T-helper 1 cell treated with Interleukin-12 subunit alpha and Interleukin-12 subunit beta and Interleukin-4 antibody, amounts not matched to agents 30 μg/mL and 1 μg/mL, for 36 hours (primary cell): Measurements from ENCODE around the gene PRICKLE4.

Experiments used
- H3K27ac Mint-ChIP-seq: one replicate; pipeline ENCODE4 v1.8.0; 2021; ENCODE audit warnings: mild to moderate bottlenecking, mixed read lengths
- H3K27me3 Mint-ChIP-seq: one replicate; pipeline ENCODE4 v1.8.0; 2021; ENCODE audit warnings: low read depth, mixed read lengths
- H3K36me3 Mint-ChIP-seq: one replicate; pipeline ENCODE4 v1.8.0; 2021; ENCODE audit warnings: low read depth, mixed read lengths
- H3K4me1 Mint-ChIP-seq: one replicate; pipeline ENCODE4 v1.8.0; 2021; ENCODE audit warnings: low read depth, mixed read lengths
- H3K4me3 Mint-ChIP-seq: one replicate; pipeline ENCODE4 v1.8.0; 2021; ENCODE audit warnings: mild to moderate bottlenecking, moderate library complexity, mixed read lengths
- H3K9me3 Mint-ChIP-seq: one replicate; pipeline ENCODE4 v1.8.0; 2021; ENCODE audit warnings: mixed read lengths

PRICKLE4 gene

GRCh38 chr6:41740366-41741162, 40.0 kb upstream of the PRICKLE4 start:
- peaks cover 3% of the 10 kb centered on the region for H3K4me1 Mint-ChIP-seq
- no peak overlapping the region for H3K27ac Mint-ChIP-seq
- no peaks in the 10 kb centered on the region for H3K36me3 Mint-ChIP-seq
- H3K4me3 Mint-ChIP-seq: no peak overlapping the region
- H3K27me3 Mint-ChIP-seq: no peaks in the 10 kb centered on the region
- no peaks in the 10 kb centered on the region for H3K9me3 Mint-ChIP-seq

GRCh38 chr6:41741625-41742490, 38.7 kb upstream of the PRICKLE4 start:
- Mint-ChIP-seq H3K9me3 (no peaks in the 10 kb centered on the region), H3K4me3 (no peak overlapping the region), H3K27me3 (no peaks in the 10 kb centered on the region), H3K36me3 (no peaks in the 10 kb centered on the region), H3K27ac (no peak overlapping the region), H3K4me1 (no peaks in the 10 kb centered on the region)

- Mint-ChIP-seq H3K27me3 (no peaks in the 10 kb centered on the region), H3K4me3 (no peak overlapping the region), H3K4me1 (no peaks in the 10 kb centered on the region), H3K27ac (no peak overlapping the region), H3K36me3 (no peaks in the 10 kb centered on the region), H3K9me3 (no peaks in the 10 kb centered on the region)
Observed at GRCh38 chr6:41743406-41744235, 37.0 kb upstream of the PRICKLE4 start.

- H3K27me3 Mint-ChIP-seq: no peaks in the 10 kb centered on the region
- H3K4me1 Mint-ChIP-seq: no peaks in the 10 kb centered on the region
- H3K36me3 Mint-ChIP-seq: no peaks in the 10 kb centered on the region
- H3K4me3 Mint-ChIP-seq: no peak overlapping the region
- no peaks in the 10 kb centered on the region for H3K9me3 Mint-ChIP-seq
- no peak overlapping the region for H3K27ac Mint-ChIP-seq
Observed at GRCh38 chr6:41744236-41744787, 36.3 kb upstream of the PRICKLE4 start.

- Mint-ChIP-seq H3K4me1 (no peaks in the 10 kb centered on the region), H3K9me3 (no peaks in the 10 kb centered on the region), H3K36me3 (no peaks in the 10 kb centered on the region), H3K27me3 (peaks cover 6% of the 10 kb centered on the region), H3K4me3 (no peak overlapping the region), H3K27ac (no peak overlapping the region)
Observed at GRCh38 chr6:41746107-41746506, 34.5 kb upstream of the PRICKLE4 start.

GRCh38 chr6:41747256-41748101, 33.1 kb upstream of the PRICKLE4 start, which contains the start of gene PGC:
Gene PGC, minus strand, starts transcription at chr6:41747397. Its CDS starts 63 bp downstream, at chr6:41747334.
- no peaks in the 10 kb centered on the region for H3K4me1 Mint-ChIP-seq
- H3K27me3 Mint-ChIP-seq: peaks cover 6% of the 10 kb centered on the region
- no peak within 1 kb of the TSS for H3K4me3 Mint-ChIP-seq
- H3K27ac Mint-ChIP-seq: no peak within 1 kb of the TSS
- H3K36me3 Mint-ChIP-seq: no peaks in the 10 kb centered on the region
- no peaks in the 10 kb centered on the region for H3K9me3 Mint-ChIP-seq

- H3K27me3 Mint-ChIP-seq: peaks cover 8% of the 10 kb centered on the region
- no peaks in the 10 kb centered on the region for H3K36me3 Mint-ChIP-seq
- H3K9me3 Mint-ChIP-seq: no peaks in the 10 kb centered on the region
- no peak overlapping the region for H3K4me3 Mint-ChIP-seq
- H3K27ac Mint-ChIP-seq: no peak overlapping the region
- H3K4me1 Mint-ChIP-seq: no peaks in the 10 kb centered on the region
Observed at GRCh38 chr6:41748102-41748477, 32.5 kb upstream of the PRICKLE4 start.

- no peak overlapping the region for H3K4me3 Mint-ChIP-seq
- no peaks in the 10 kb centered on the region for H3K9me3 Mint-ChIP-seq
- no peaks in the 10 kb centered on the region for H3K36me3 Mint-ChIP-seq
- H3K27me3 Mint-ChIP-seq: peaks cover 11% of the 10 kb centered on the region
- no peaks in the 10 kb centered on the region for H3K4me1 Mint-ChIP-seq
- no peak overlapping the region for H3K27ac Mint-ChIP-seq
Observed at GRCh38 chr6:41748542-41748941, 32.0 kb upstream of the PRICKLE4 start.

- H3K9me3 Mint-ChIP-seq: no peaks in the 10 kb centered on the region
- H3K36me3 Mint-ChIP-seq: no peaks in the 10 kb centered on the region
- peaks cover 19% of the 10 kb centered on the region for H3K27me3 Mint-ChIP-seq
- H3K4me1 Mint-ChIP-seq: no peaks in the 10 kb centered on the region
- H3K27ac Mint-ChIP-seq: no peak overlapping the region
- H3K4me3 Mint-ChIP-seq: no peak overlapping the region
Observed at GRCh38 chr6:41750374-41750773, 30.2 kb upstream of the PRICKLE4 start.

GRCh38 chr6:41755895-41756294, 24.7 kb upstream of the PRICKLE4 start:
- no peak overlapping the region for H3K27ac Mint-ChIP-seq

GRCh38 chr6:41756354-41756753, 24.2 kb upstream of the PRICKLE4 start:
- Mint-ChIP-seq H3K4me3 (no peak overlapping the region), H3K27ac (no peak overlapping the region), H3K9me3 (no peaks in the 10 kb centered on the region), H3K4me1 (no peaks in the 10 kb centered on the region), H3K36me3 (no peaks in the 10 kb centered on the region), H3K27me3 (peaks cover 15% of the 10 kb centered on the region)

More at GRCh38 chr6:41755895-41756294, 24.7 kb upstream of the PRICKLE4 start:
- H3K9me3 Mint-ChIP-seq: no peaks in the 10 kb centered on the region
- H3K27me3 Mint-ChIP-seq: peaks cover 15% of the 10 kb centered on the region
- H3K4me3 Mint-ChIP-seq: no peak overlapping the region
- no peaks in the 10 kb centered on the region for H3K36me3 Mint-ChIP-seq
- H3K4me1 Mint-ChIP-seq: no peaks in the 10 kb centered on the region

GRCh38 chr6:41757271-41757670, 23.3 kb upstream of the PRICKLE4 start:
- H3K4me3 Mint-ChIP-seq: no peak overlapping the region
- H3K36me3 Mint-ChIP-seq: no peaks in the 10 kb centered on the region

GRCh38 chr6:41757931-41758640, 22.5 kb upstream of the PRICKLE4 start:
- Mint-ChIP-seq H3K4me3 (no peak overlapping the region), H3K9me3 (no peaks in the 10 kb centered on the region), H3K4me1 (no peaks in the 10 kb centered on the region), H3K27me3 (peaks cover 14% of the 10 kb centered on the region), H3K27ac (no peak overlapping the region), H3K36me3 (no peaks in the 10 kb centered on the region)

More at GRCh38 chr6:41757271-41757670, 23.3 kb upstream of the PRICKLE4 start:
- H3K27ac Mint-ChIP-seq: no peak overlapping the region
- peaks cover 15% of the 10 kb centered on the region for H3K27me3 Mint-ChIP-seq
- no peaks in the 10 kb centered on the region for H3K9me3 Mint-ChIP-seq
- H3K4me1 Mint-ChIP-seq: no peaks in the 10 kb centered on the region
